Ishikawa (cell line): Measurements from ENCODE around the gene ABCG5.

Experiments used
- CEBPB ChIP-seq: IDR thresholded peaks from 2 replicates; pipeline ENCODE4 v1.6.1; 2012
- CREB1 ChIP-seq: IDR thresholded peaks from 2 replicates; pipeline ENCODE4 v1.6.1; 2012; ENCODE audit warnings: low read depth
- EGR1 ChIP-seq: IDR thresholded peaks from 2 replicates; pipeline ENCODE4 v1.6.1; 2012
- EP300 ChIP-seq: IDR thresholded peaks from 2 replicates; pipeline ENCODE4 v1.6.1; 2012; ENCODE audit warnings: borderline replicate concordance
- MAX ChIP-seq: IDR thresholded peaks from 2 replicates; pipeline ENCODE4 v1.6.1; 2012
- NFIC ChIP-seq: IDR thresholded peaks from 2 replicates; pipeline ENCODE4 v1.6.1; 2012
- RAD21 ChIP-seq: IDR thresholded peaks from 2 replicates; pipeline ENCODE4 v1.6.1; 2012; ENCODE audit warnings: low read depth
- TAF1 ChIP-seq: IDR thresholded peaks from 2 replicates; pipeline ENCODE4 v1.6.1; 2012; ENCODE audit warnings: low read depth, mild to moderate bottlenecking
- TCF12 ChIP-seq: IDR thresholded peaks from 2 replicates; pipeline ENCODE4 v1.6.1; 2012; ENCODE audit warnings: low read depth
- YY1 ChIP-seq: IDR thresholded peaks from 2 replicates; pipeline ENCODE4 v1.6.1; 2012; ENCODE audit warnings: low read depth
- ZBTB7A ChIP-seq: IDR thresholded peaks from 2 replicates; pipeline ENCODE4 v1.6.1; 2012; ENCODE audit warnings: low read depth

GRCh38 chr2:43794956-43795355 lies 43.7 kb downstream of the ABCG5 start:
- no peak for TF ChIP-seq EP300
- no peak for TF ChIP-seq RAD21
- no peak for TF ChIP-seq CREB1
- no peak for TF ChIP-seq TAF1
- no peak for TF ChIP-seq EGR1
- no peak for TF ChIP-seq MAX
- TF ChIP-seq TCF12: no peak
- TF ChIP-seq ZBTB7A: no peak
- no peak for TF ChIP-seq YY1
- TF ChIP-seq NFIC: no peak
- no peak for TF ChIP-seq CEBPB
